ENCODE data around the gene MTHFD2L.

DNA sequence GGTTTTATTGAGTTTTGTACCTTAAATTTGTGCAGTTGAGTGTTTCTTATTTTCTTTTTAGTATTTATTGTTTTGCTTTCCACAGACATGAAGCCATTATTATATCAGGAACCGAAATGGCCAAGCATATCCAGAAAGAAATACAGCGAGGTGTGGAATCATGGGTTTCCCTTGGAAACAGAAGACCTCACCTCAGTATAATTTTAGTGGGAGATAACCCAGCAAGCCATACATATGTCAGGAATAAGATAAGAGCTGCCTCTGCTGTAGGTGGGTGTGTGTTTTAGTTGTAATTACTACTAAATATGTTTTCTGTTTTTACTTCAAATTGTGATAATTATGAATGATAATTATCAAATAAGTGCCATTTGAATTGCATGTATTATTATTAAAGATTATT is 16.5 kb downstream of the MTHFD2L start:
- TF ChIP-seq, protein P1, sequence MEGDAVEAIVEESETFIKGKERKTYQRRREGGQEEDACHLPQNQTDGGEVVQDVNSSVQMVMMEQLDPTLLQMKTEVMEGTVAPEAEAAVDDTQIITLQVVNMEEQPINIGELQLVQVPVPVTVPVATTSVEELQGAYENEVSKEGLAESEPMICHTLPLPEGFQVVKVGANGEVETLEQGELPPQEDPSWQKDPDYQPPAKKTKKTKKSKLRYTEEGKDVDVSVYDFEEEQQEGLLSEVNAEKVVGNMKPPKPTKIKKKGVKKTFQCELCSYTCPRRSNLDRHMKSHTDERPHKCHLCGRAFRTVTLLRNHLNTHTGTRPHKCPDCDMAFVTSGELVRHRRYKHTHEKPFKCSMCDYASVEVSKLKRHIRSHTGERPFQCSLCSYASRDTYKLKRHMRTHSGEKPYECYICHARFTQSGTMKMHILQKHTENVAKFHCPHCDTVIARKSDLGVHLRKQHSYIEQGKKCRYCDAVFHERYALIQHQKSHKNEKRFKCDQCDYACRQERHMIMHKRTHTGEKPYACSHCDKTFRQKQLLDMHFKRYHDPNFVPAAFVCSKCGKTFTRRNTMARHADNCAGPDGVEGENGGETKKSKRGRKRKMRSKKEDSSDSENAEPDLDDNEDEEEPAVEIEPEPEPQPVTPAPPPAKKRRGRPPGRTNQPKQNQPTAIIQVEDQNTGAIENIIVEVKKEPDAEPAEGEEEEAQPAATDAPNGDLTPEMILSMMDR (IDR thresholded peaks at IDR 0.05): no peak
- no peak for TF ChIP-seq EP300 (IDR thresholded peaks at IDR 0.05)
- no peak for TF ChIP-seq POLR2A (IDR thresholded peaks at IDR 0.05)
- no peak for TF ChIP-seq POLR2AphosphoS5 (IDR thresholded peaks at IDR 0.05)
